ENCODE results near the gene EEPD1.

EEPD1 gene

DNA sequence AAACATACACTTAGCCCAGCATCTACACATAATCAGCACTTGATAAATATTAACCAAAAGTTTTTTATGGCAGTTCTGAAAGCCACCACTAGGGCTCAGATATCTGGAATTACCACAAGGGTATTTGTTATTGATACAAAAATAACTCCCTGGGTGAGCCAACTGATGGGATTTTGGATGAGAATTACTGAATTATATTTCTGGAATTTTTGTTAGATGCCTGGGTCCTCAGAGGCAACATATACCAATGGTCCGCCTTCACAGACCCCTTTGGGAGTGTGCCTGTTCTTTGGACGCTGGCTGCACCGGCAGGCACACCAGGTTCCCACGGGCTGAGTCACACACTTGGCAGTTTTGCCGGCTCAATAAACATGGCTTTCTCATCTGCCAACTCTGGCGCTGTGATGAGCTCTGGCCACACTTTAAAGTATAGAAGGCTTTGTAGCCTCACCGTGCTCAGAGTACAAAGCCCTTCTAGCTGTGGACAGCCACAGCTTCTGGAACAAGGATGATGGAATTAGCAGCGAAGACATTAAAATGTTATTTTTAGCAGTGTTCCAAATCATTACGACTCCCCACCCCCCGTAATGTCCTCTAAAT lies 24.5 kb upstream of the EEPD1 start:
- H3K27me3 ChIP-seq (ENCODE audit: control insufficient read depth in 5 of 5, insufficient read depth in 4 of 5, low read length in 5 of 5): peaks cover 0 to 4% (median 0%) of the 10 kb centered on the region in 5 donors
- H3K9ac ChIP-seq (ENCODE audit: low read length in 5 of 5): peak overlapping the region in 2 of 5 donors; percentile 35 to 89
- no peaks in the 10 kb centered on the region for H3K9me3 ChIP-seq (ENCODE audit: control insufficient read depth in 5 of 5, low read length in 5 of 5)
- H3K4me1 ChIP-seq (ENCODE audit: control insufficient read depth in 5 of 5, insufficient read depth in 5 of 5, low read length in 5 of 5): peaks cover 7 to 34% (median 21%) of the 10 kb centered on the region in 5 donors
- peak overlapping the region; percentile 55 for H3K27ac ChIP-seq (ENCODE audit: low read depth, low read length)
- peak overlapping the region in 4 of 5 donors; percentile 6 to 32 (median 28) for H3K4me3 ChIP-seq (ENCODE audit: low read depth in 1 of 5, low read length in 5 of 5)
- H3K36me3 ChIP-seq (ENCODE audit: control insufficient read depth in 5 of 5, insufficient read depth in 5 of 5, low read length in 5 of 5): no peaks in the 10 kb centered on the region

GRCh38 chr7:36129048-36129534 lies 24.0 kb upstream of the EEPD1 start:
- H3K9ac ChIP-seq (ENCODE audit: low read length in 5 of 5): peak overlapping the region in 1 of 5 donors; percentile 35
- peak overlapping the region in 2 of 5 donors; percentile 25 to 32 for H3K4me3 ChIP-seq (ENCODE audit: low read depth in 1 of 5, low read length in 5 of 5)
- H3K36me3 ChIP-seq (ENCODE audit: control insufficient read depth in 5 of 5, insufficient read depth in 5 of 5, low read length in 5 of 5): no peaks in the 10 kb centered on the region
- H3K27ac ChIP-seq (ENCODE audit: low read depth, low read length): peak overlapping the region; percentile 55
- peaks cover 7 to 34% (median 21%) of the 10 kb centered on the region in 5 donors for H3K4me1 ChIP-seq (ENCODE audit: control insufficient read depth in 5 of 5, insufficient read depth in 5 of 5, low read length in 5 of 5)
- H3K9me3 ChIP-seq (ENCODE audit: control insufficient read depth in 5 of 5, low read length in 5 of 5): no peaks in the 10 kb centered on the region
- peaks cover 0 to 4% (median 0%) of the 10 kb centered on the region in 5 donors for H3K27me3 ChIP-seq (ENCODE audit: control insufficient read depth in 5 of 5, insufficient read depth in 4 of 5, low read length in 5 of 5)

GRCh38 chr7:36130236-36130945 lies 22.7 kb upstream of the EEPD1 start:
- H3K9ac ChIP-seq (ENCODE audit: low read length in 5 of 5): no peak overlapping the region
- peaks cover 0 to 4% (median 0%) of the 10 kb centered on the region in 5 donors for H3K27me3 ChIP-seq (ENCODE audit: control insufficient read depth in 5 of 5, insufficient read depth in 4 of 5, low read length in 5 of 5)
- no peaks in the 10 kb centered on the region for H3K36me3 ChIP-seq (ENCODE audit: control insufficient read depth in 5 of 5, insufficient read depth in 5 of 5, low read length in 5 of 5)
- H3K4me1 ChIP-seq (ENCODE audit: control insufficient read depth in 5 of 5, insufficient read depth in 5 of 5, low read length in 5 of 5): peaks cover 7 to 34% (median 21%) of the 10 kb centered on the region in 5 donors
- H3K27ac ChIP-seq (ENCODE audit: low read depth, low read length): peak overlapping the region; percentile 20
- H3K4me3 ChIP-seq (ENCODE audit: low read depth in 1 of 5, low read length in 5 of 5): no peak overlapping the region
- no peaks in the 10 kb centered on the region for H3K9me3 ChIP-seq (ENCODE audit: control insufficient read depth in 5 of 5, low read length in 5 of 5)

GRCh38 chr7:36131026-36131425 lies 22.0 kb upstream of the EEPD1 start:
- Histone ChIP-seq H3K27ac (ENCODE audit: low read depth, low read length) (no peak overlapping the region), H3K9ac (ENCODE audit: low read length in 5 of 5) (no peak overlapping the region), H3K27me3 (ENCODE audit: control insufficient read depth in 5 of 5, insufficient read depth in 4 of 5, low read length in 5 of 5) (peaks cover 0 to 4% (median 0%) of the 10 kb centered on the region in 5 donors), H3K4me3 (ENCODE audit: low read depth in 1 of 5, low read length in 5 of 5) (no peak overlapping the region), H3K9me3 (ENCODE audit: control insufficient read depth in 5 of 5, low read length in 5 of 5) (no peaks in the 10 kb centered on the region), H3K36me3 (ENCODE audit: control insufficient read depth in 5 of 5, insufficient read depth in 5 of 5, low read length in 5 of 5) (no peaks in the 10 kb centered on the region), H3K4me1 (ENCODE audit: control insufficient read depth in 5 of 5, insufficient read depth in 5 of 5, low read length in 5 of 5) (peaks cover 7 to 34% (median 21%) of the 10 kb centered on the region in 5 donors)

GRCh38 chr7:36131499-36131898 lies 21.6 kb upstream of the EEPD1 start:
- Histone ChIP-seq H3K36me3 (ENCODE audit: control insufficient read depth in 5 of 5, insufficient read depth in 5 of 5, low read length in 5 of 5) (no peaks in the 10 kb centered on the region), H3K27ac (ENCODE audit: low read depth, low read length) (no peak overlapping the region), H3K4me3 (ENCODE audit: low read depth in 1 of 5, low read length in 5 of 5) (no peak overlapping the region), H3K9me3 (ENCODE audit: control insufficient read depth in 5 of 5, low read length in 5 of 5) (no peaks in the 10 kb centered on the region), H3K4me1 (ENCODE audit: control insufficient read depth in 5 of 5, insufficient read depth in 5 of 5, low read length in 5 of 5) (peaks cover 7 to 34% (median 21%) of the 10 kb centered on the region in 5 donors), H3K27me3 (ENCODE audit: control insufficient read depth in 5 of 5, insufficient read depth in 4 of 5, low read length in 5 of 5) (peaks cover 0 to 4% (median 0%) of the 10 kb centered on the region in 5 donors), H3K9ac (ENCODE audit: low read length in 5 of 5) (no peak overlapping the region)

- no peaks in the 10 kb centered on the region for H3K36me3 ChIP-seq (ENCODE audit: control insufficient read depth in 5 of 5, insufficient read depth in 5 of 5, low read length in 5 of 5)
Observed at GRCh38 chr7:36132012-36132411, 21.0 kb upstream of the EEPD1 start.

DNA sequence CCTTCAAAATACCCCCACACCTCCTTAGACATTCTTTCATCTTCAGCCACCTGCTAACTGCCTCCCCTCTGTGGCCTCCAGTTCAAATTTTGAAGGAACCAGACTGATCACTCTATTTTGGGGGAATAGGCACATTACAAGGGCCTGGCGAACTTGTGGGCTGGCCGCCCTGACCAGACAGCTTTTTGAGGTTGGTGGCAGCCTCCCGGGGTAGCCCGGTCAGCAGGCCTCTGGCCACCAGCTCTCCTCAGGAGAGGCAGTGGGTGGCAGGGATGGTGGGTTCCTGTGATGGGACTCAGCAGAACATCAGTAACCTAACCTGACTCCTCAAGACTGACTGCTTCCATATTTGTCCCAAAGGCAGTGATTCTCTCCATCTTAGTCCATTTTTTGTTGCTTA lies 17.4 kb upstream of the EEPD1 start:
- H3K4me1 ChIP-seq (ENCODE audit: control insufficient read depth in 5 of 5, insufficient read depth in 5 of 5, low read length in 5 of 5): peaks cover 0 to 19% (median 15%) of the 10 kb centered on the region in 5 donors
- no peaks in the 10 kb centered on the region for H3K9me3 ChIP-seq (ENCODE audit: control insufficient read depth in 5 of 5, low read length in 5 of 5)
- H3K27me3 ChIP-seq (ENCODE audit: control insufficient read depth in 5 of 5, insufficient read depth in 4 of 5, low read length in 5 of 5): no peaks in the 10 kb centered on the region
- no peak overlapping the region for H3K9ac ChIP-seq (ENCODE audit: low read length in 5 of 5)
- no peaks in the 10 kb centered on the region for H3K36me3 ChIP-seq (ENCODE audit: control insufficient read depth in 5 of 5, insufficient read depth in 5 of 5, low read length in 5 of 5)
- no peak overlapping the region for H3K27ac ChIP-seq (ENCODE audit: low read depth, low read length)
- H3K4me3 ChIP-seq (ENCODE audit: low read depth in 1 of 5, low read length in 5 of 5): no peak overlapping the region

More at GRCh38 chr7:36132012-36132411, 21.0 kb upstream of the EEPD1 start:
- Histone ChIP-seq H3K4me3 (ENCODE audit: low read depth in 1 of 5, low read length in 5 of 5) (no peak overlapping the region), H3K9ac (ENCODE audit: low read length in 5 of 5) (no peak overlapping the region), H3K9me3 (ENCODE audit: control insufficient read depth in 5 of 5, low read length in 5 of 5) (no peaks in the 10 kb centered on the region), H3K27ac (ENCODE audit: low read depth, low read length) (no peak overlapping the region), H3K27me3 (ENCODE audit: control insufficient read depth in 5 of 5, insufficient read depth in 4 of 5, low read length in 5 of 5) (peaks cover 0 to 4% (median 0%) of the 10 kb centered on the region in 5 donors), H3K4me1 (ENCODE audit: control insufficient read depth in 5 of 5, insufficient read depth in 5 of 5, low read length in 5 of 5) (peaks cover 7 to 34% (median 21%) of the 10 kb centered on the region in 5 donors)

DNA sequence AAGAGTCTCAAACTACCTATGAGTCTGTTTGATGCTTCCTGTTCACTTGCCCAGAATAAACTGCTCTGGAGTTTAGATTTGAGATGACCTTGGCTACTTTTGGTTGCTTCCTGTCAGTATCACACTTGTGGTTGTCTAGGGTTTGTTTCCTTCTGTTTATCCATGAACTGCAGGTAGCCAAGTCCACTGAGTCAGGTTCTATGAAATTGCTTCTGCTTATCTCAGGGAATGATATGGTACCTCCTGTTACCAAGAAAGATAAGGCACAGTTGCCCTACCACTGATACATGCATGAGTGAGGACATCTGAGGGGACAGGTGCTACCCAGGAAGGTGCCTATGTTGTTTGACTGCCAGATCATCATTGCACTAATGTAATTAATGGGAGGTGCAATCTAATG lies 15.8 kb upstream of the EEPD1 start:
- no peaks in the 10 kb centered on the region for H3K27me3 ChIP-seq (ENCODE audit: control insufficient read depth in 5 of 5, insufficient read depth in 4 of 5, low read length in 5 of 5)
- no peaks in the 10 kb centered on the region for H3K36me3 ChIP-seq (ENCODE audit: control insufficient read depth in 5 of 5, insufficient read depth in 5 of 5, low read length in 5 of 5)
- no peak overlapping the region for H3K27ac ChIP-seq (ENCODE audit: low read depth, low read length)
- H3K4me1 ChIP-seq (ENCODE audit: control insufficient read depth in 5 of 5, insufficient read depth in 5 of 5, low read length in 5 of 5): peaks cover 0 to 16% (median 7%) of the 10 kb centered on the region in 5 donors
- H3K9me3 ChIP-seq (ENCODE audit: control insufficient read depth in 5 of 5, low read length in 5 of 5): no peaks in the 10 kb centered on the region
- no peak overlapping the region for H3K4me3 ChIP-seq (ENCODE audit: low read depth in 1 of 5, low read length in 5 of 5)
- no peak overlapping the region for H3K9ac ChIP-seq (ENCODE audit: low read length in 5 of 5)

DNA sequence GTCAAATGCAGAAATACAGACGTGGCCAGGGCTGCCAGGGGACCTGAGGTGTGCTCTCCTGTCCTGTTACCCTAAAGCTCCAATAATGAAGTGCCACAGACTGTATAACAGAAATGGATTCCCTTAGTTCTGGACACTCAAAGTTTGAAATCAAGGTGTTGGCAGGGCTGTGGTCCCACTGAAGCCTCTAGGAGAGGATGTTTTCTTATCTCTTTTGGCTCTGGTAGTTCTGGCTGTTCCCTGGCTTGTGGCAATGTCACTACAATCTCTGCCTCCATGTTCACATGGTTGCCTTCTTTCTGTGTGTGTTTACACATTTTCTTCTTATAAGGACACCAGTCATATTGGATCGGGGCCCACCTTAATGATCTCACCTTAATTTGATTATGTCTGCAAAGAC lies 15.3 kb upstream of the EEPD1 start:
- H3K36me3 ChIP-seq (ENCODE audit: control insufficient read depth in 5 of 5, insufficient read depth in 5 of 5, low read length in 5 of 5): no peaks in the 10 kb centered on the region
- no peak overlapping the region for H3K9ac ChIP-seq (ENCODE audit: low read length in 5 of 5)
- H3K27ac ChIP-seq (ENCODE audit: low read depth, low read length): no peak overlapping the region
- no peaks in the 10 kb centered on the region for H3K9me3 ChIP-seq (ENCODE audit: control insufficient read depth in 5 of 5, low read length in 5 of 5)
- H3K4me3 ChIP-seq (ENCODE audit: low read depth in 1 of 5, low read length in 5 of 5): no peak overlapping the region
- H3K27me3 ChIP-seq (ENCODE audit: control insufficient read depth in 5 of 5, insufficient read depth in 4 of 5, low read length in 5 of 5): no peaks in the 10 kb centered on the region
- peaks cover 0 to 16% (median 7%) of the 10 kb centered on the region in 5 donors for H3K4me1 ChIP-seq (ENCODE audit: control insufficient read depth in 5 of 5, insufficient read depth in 5 of 5, low read length in 5 of 5)

DNA sequence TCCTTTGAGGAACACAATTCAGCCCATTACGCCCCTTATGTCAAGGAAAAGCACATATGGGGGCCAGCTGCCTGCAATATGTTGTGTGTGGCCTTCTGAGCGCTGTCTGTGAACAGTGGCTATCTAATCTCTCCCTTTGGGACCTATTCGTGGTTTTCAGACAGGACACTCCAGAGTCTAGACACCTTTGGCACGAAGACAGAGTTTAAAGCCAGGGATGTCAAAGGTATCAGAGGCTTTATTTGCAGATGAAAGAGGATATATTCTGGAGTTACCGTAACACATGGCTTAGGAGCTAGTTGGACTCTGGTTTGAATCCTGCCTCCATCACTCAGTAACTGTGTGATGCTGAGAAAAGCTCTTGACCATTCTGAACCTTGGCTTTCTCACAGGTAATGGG lies 14.8 kb upstream of the EEPD1 start:
- no peak overlapping the region for H3K27ac ChIP-seq (ENCODE audit: low read depth, low read length)
- no peak overlapping the region for H3K4me3 ChIP-seq (ENCODE audit: low read depth in 1 of 5, low read length in 5 of 5)
- no peaks in the 10 kb centered on the region for H3K36me3 ChIP-seq (ENCODE audit: control insufficient read depth in 5 of 5, insufficient read depth in 5 of 5, low read length in 5 of 5)
- peaks cover 0 to 16% (median 7%) of the 10 kb centered on the region in 5 donors for H3K4me1 ChIP-seq (ENCODE audit: control insufficient read depth in 5 of 5, insufficient read depth in 5 of 5, low read length in 5 of 5)
- no peaks in the 10 kb centered on the region for H3K9me3 ChIP-seq (ENCODE audit: control insufficient read depth in 5 of 5, low read length in 5 of 5)
- H3K27me3 ChIP-seq (ENCODE audit: control insufficient read depth in 5 of 5, insufficient read depth in 4 of 5, low read length in 5 of 5): no peaks in the 10 kb centered on the region
- H3K9ac ChIP-seq (ENCODE audit: low read length in 5 of 5): no peak overlapping the region
